Glomerular endothelial cell (primary cell): ENCODE measurements around the gene GIN1. TPM values are rescaled to one million over a fixed set of nuclear protein-coding genes. Genes with fewer than 3 reads are reported as not detected.

ENCODE experiments used
- DNase-seq: peaks from one replicate; pipeline ENCODE4 v3.0.0-alpha.2; 2011; ENCODE audit warnings: low read depth, low spot score; ENCODE audit errors: extremely low read depth
- total RNA-seq: library from RNA; depleted of rRNA; stranded (reverse); fragments of >200 nt; gene quantifications from 2 replicates; pipeline ENCODE4 v1.2.3, GENCODE V29; 2015

Gene GIN1
- total RNA-seq, 1 donor from 2014 or later: 2.6 TPM

DNA sequence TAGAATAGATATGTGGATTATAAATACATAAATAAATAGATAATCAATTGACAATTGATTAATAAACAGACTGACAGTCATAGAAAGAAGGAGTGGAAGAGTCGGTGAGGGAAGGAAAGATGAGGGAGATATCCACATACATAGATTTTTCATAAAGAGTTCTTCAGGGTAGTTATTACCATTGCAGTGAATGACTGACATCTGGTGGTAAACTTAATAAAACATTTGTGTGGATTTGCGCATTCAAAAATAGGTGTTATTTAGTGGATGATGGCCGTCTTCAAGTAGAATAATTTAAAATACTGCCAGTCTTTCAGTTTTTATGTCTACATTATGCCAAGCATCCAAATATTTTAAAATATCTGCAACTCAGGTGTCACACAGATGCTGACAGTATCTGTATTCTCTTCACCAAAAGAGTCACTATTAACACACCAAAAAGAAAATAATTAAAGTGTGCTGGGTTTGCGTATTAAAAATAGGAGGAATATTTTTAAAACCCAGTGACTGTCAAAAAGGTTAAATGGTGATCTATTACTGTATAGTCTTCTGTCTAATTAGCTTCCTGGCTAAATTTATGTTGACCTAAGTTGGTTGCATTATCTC lies 78.8 kb downstream of the GIN1 start:
- DNase-seq: peak; percentile 36

DNA sequence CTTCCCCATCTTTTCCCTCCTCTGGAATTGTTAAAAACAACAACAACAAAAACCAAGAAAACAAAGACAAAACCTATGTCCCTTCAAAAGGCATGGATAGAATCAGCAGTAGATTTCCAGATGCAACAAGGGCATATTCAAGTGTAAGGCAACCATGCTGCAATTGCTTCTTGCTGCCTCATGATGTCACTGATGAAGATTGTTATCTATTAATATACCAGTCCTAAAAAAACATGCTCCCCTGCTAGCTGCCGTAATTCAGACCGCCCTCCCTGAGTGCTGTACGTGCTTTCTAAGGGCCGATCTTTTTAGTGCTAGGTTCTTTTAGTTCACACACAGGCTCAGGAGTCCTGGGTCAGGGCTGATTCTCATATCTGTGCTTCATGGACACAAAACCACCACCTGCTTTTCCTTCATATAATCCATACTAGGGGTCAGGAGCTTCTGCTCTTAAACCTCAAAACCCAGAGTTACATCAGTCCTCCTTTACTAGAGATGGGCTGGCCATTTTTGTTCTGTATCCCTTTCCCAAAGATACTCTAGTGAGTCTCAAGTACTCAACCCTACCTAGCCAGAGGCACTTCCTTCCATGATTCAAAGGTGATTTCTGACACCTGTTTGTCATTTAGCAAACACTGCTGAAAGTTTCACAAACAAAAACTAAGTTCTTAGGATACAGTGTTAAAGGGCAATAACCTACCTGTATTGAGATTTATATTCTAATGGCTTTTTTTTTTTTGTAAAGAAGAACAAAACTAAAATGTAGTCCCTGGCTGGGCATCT lies 82.1 kb downstream of the GIN1 start:
- no peak for DNase-seq

DNA sequence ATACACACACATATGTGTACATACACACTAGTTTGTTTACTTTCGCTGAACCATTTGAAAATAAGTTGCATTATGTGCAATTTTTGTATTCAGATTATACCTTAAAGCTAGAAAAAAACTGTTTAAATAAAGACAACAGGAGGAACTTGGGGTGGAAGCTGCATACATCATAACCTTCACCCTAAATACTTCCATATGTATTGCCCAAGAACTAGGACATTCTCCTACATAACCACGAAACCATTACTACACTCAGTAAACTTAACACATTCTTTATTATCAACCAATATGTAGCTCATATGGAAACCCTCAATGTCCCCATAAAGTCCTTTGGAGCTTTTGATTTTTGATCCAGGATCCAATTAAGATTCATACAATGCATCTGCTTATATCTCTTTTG lies 83.3 kb downstream of the GIN1 start:
- DNase-seq: no peak

Other genes with a start within 250 kb of the GIN1 start
- gene PPIP5K2, start 163 bp upstream of the GIN1 start, total RNA-seq: 25.3 and 34.7 TPM in 2 replicates
- 10.7 and 12.0 TPM in 2 replicates for gene MACIR, start 138.6 kb upstream of the GIN1 start, total RNA-seq